GM21529 (cell line): ENCODE results near the gene SIL1.

Experiments used
- ATAC-seq: cut with Tn5 transposase; IDR thresholded peaks from one replicate; pipeline ENCODE4 v1.9.1; 2021; ENCODE audit not compliant: unreplicated experiment

SIL1 gene

GRCh38 chr5:138947780-138948179 is 250.4 kb downstream of the SIL1 start:
- no peak for ATAC-seq

DNA sequence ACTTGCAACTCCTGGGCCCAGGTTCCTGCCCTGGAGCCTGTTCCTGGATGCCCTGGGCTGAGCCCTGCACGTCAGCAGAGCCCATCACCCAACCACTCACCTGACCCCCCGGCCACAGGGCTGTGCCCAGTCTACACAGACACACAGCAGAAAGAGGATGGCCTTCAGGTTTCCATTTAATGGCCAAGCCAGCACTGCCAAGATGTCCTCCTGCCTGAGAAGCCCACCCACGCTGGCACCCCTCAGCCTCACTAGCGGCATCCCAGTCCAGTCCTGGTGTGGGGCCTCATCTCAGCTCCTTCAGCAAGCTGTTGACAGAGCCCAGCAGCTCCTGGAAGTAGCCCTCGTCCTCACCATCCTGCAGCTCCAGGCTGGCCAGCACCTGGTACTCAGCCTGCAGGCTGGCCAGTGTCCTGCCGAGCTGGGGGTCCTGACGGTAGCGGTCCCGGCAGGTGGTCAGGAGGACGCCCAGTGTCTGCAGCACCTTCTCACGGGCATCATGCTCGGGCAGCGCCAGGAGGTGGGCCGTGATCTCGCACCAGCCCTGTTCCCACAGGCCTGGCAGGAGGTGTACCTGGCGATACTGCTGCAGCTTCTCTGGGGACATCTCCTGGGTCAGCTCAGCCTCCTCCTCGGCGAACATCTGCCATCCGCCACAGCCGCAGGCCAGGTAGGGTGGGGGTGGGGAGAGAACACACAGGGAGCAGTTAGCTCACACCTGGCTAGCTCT is 251.2 kb downstream of the SIL1 start:
- no peak for ATAC-seq

DNA sequence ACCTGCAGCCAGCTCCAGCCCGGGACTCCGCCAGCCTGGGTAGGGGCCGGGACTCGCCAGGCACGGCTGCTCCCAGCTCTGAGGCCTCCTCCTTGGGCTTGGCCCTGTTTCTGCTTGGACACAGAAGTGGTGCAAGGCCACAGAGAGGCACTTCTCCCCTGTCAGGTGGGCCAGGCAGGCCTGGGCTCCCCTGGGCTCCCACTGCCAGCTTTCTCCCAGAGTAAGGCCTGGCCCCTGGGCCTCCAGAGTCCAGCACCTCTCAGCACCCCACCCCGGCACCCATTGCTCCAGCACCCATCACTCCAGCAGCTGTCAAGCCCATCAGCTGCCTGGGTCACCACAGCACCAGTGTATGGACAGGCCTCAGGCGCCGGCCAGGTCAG is 251.9 kb downstream of the SIL1 start:
- ATAC-seq: no peak

DNA sequence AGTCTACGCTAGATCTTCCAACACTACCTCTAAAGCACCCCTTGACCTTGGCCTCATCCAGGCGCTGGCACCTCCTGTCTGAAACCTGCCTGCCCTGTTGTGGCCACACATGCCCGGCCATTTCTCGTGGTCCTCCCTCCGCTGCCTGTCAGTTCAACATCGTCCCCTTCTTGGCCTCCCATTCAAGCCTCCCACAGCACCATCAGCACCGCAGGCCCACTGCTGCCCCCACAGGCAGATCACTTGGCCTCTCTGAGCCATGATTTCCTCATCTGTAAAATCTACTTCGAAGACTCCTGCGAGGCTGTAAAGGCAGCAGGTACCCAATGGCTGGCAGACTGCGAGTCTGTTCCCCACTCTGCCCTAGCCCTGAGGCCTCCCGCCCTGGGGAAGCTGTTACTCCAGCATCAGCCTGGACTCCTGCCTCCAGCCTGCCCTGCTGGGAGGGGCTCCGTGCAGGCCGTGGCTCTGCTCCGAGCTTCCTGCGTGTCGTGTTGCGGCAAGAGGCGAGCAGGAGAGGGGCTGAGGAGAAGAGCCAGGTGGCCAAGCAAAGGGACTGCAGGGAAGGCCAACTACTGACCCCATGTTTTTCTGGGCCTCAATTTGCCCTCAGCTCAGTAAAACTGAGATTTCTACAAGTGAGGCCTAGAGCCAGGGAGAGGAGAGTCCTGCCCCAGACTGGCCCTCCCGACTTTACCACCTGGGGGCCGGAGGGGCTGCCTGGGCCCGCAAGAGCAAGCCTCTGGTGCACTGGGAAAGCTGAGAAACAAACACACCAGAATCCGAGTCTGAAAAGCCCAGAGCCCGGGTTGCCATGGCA is 252.5 kb downstream of the SIL1 start:
- no peak for ATAC-seq

DNA sequence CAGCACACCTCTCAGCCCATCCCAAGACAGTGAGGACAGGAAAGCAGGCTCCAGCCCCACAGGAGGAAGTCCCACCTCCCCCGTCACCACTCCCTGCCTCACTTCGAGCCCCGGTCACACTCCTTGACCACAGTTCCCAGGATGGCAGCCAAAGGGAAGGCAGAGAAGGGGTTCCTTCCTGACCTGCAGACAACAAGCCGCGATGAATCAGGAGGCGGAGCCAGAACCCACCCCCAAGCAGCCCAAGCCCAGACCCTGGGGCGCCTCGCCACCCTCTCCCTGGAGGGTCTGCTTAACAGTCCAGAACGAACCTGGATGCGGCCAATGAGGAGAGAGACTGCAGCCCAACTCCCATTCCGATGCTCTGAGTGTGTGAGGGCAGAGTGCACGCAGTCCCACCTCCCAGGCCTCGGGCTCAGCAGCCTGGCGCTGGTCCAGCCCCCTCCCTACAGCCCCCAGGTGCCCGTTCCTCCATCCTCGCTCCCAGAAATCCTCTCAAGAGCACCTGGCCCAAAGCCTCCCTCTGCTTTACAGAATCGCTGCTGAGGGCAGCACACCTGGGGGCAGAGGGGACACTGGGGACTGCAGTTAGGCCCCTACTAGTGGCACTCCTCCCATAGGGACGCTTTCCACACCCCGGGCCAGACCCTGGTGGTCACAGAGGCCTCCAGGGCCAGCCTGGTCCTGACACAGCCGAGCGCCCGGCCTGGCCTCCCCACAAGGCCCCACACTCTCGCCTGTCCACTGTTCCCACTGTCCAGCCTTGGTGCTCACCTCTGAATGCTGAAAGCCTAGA is 253.4 kb downstream of the SIL1 start:
- ATAC-seq: no peak

DNA sequence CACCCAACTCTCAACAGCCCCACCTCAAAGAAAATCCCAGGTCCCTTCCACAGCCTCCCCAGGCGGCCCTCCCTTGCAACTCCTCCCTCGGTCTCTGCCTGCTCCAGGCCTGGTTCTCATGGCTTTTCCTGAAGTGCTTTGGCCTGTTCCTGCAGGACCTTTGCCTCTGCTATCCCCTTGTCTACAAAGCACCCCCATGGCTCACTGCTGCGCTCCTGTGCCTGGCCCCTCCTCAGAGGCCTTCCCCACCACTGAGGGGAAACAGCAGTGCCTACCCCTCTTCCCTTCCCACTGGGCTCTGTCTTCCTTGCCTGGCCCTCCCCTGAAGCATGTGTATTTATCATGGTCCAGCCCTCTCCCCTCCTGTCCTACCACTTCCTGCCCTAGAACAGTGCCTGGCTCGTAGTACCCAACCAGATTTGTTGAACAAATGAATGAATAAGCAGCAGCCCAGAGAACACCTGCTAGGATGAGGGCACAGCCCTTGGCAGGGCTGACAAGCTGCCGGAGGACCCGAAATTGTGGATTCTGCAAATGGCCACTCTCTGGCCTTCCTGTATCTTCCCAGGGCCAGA is 254.5 kb downstream of the SIL1 start:
- ATAC-seq: no peak

DNA sequence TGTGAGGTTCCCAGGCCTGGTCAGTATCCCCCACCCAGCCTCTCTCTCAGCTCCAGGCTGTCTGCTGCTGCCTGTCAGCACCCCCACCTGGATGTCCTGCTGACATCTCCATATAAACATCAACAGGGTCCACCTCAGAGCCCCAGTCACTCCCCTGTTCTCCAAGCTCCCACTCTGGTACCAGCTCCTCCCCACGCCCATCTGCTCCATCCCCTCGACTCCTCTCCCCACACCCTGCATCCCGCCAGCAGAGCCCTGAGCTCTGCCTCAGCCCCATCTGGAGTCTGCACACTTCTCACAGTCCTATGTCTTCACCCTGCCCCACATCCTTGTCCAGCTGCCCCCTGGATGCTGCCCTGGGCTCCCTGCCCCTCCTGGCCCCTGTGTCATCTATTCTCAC is 255.3 kb downstream of the SIL1 start:
- ATAC-seq: no peak

- no peak for ATAC-seq
These were observed 256.1 kb downstream of the SIL1 start for GRCh38 chr5:138942066-138942465.

GRCh38 chr5:138938526-138938925 is 259.6 kb downstream of the SIL1 start:
- no peak for ATAC-seq

DNA sequence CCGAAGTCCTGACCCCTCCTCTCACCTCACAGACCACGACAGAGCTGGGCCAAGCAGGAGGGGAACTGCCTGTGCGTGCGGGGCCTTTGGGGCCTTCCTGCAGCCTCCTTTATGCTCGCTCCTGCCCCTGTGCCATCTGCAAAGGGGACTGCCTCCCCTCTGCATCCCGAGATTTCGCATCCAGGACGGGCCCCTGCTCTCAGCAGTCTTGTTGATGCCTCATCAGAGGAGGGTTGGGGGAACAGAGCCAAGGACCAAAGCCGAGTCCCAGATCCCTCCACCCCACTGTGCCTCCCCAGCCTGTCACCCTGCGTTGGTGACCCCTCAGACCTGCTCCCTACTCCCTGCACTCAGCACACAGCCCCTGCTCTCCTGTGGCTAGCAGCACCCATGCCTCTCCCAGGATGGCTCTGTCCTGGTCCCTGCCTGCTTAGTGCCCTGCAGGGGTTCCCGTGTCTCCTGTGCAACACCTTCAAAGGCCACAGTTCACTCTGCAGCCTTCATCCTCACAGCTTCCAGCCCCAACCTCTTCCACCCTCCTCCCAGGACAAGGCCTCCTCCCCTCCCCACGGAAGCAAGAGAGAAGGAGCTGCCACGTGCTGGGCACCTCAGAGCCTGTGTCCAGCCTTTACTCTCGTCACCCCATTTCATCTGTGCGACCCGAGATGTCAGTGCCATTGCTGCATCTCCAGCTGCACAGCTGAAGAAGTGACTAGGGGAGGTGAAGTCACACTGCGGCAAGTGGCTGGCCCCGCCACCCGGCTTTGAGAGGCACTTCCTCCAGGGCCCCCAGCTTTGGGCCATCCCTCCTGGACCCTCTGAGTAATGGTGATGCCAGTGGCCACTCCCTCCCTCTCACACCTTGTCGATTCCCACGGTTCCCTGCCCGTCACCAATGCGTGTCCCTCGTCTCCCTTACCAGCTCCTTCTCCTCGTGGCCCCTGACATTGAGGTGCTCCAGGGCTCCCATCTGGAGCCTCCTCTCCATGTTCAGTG is 260.5 kb downstream of the SIL1 start:
- no peak for ATAC-seq

- ATAC-seq: no peak
These were observed 261.2 kb downstream of the SIL1 start for GRCh38 chr5:138936968-138937345.

GRCh38 chr5:138936225-138936967 is 261.8 kb downstream of the SIL1 start:
- ATAC-seq: no peak

DNA sequence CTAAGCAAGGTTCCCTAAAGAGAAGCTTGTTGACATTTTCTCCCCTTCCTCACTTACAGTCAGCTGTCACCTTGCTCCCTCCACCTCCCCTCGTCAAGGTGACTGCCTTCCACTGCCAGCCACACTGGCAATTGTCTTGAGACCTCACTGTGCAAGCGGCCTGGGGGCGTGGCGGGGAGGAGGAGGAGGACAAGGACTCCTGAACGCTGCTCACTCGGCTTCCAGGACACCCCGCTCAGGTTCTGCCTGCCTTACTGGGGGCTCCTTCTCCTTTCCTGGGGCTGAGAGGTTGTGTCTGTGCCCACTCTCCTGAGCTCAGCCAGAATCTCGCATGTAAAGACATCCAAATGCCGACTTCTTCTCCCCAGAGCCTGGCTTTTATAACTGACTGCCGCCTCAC is 262.7 kb downstream of the SIL1 start:
- no peak for ATAC-seq

DNA sequence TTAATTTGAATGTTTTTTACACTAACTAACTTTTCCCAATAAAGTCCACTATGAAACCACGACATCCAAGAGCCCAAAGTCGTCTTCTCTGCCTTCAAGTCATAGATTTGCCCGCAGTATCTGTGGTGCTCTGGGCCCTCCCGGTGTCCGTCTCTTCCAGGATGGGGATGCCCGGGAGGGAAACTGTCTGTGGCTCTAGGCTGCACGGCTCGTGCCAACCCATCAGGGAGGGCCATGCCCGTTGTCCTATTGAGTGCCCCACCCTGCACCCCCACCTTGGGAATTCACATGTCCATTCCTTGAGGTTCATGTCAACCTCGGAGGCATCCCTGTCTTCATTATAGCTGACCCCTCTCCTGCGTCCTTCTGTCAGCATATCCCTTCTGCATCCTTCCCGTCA is 263.2 kb downstream of the SIL1 start:
- ATAC-seq: no peak

DNA sequence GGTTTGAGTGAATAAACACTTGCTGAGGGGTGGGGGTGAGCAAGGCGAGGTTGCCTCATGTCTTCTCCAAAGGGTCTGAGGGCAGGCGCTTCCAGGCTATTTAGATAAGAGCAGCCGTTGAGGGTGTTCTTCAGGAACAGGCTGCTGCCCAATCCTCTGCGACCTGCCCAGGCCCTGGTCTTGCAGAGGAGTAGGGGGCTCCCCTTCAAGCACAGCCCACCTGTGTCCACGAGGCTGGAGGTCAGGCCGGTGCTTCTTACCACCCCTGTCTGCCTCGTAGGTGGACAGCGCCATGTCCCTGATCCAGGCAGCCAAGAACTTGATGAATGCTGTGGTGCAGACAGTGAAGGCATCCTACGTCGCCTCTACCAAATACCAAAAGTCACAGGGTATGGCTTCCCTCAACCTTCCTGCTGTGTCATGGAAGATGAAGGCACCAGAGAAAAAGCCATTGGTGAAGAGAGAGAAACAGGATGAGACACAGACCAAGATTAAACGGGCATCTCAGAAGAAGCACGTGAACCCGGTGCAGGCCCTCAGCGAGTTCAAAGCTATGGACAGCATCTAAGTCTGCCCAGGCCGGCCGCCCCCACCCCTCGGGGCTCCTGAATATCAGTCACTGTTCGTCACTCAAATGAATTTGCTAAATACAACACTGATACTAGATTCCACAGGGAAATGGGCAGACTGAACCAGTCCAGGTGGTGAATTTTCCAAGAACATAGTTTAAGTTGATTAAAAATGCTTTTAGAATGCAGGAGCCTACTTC is 264.5 kb downstream of the SIL1 start:
- no peak for ATAC-seq

DNA sequence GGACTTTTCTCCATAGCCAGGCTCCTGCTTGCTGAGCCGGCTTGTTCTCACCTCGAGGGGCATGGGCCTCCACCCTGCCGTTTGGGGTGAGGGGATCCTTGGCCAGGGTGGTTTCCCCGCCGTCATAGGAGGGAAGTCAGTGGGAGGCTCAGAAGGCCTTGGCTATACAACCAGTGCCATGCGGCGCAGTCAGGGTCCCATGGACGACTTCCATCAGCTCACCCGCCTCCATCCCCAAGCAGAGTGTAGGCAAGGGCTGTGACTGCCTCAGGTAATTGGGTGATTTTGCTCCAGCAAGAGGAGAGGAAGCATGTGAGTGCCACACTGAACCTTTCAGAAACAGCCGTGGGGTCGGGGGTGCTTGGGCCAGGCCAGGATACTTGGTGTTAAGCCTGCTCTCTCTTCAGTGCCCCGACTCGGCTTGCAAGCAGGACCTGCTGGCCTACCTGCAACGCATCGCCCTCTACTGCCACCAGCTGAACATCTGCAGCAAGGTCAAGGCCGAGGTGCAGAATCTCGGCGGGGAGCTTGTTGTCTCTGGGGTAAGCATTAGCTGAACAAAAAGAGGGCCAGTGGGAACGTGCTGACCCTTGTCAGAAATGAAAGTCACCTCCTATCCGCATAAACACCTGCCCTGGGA is 265.9 kb downstream of the SIL1 start:
- no peak for ATAC-seq

DNA sequence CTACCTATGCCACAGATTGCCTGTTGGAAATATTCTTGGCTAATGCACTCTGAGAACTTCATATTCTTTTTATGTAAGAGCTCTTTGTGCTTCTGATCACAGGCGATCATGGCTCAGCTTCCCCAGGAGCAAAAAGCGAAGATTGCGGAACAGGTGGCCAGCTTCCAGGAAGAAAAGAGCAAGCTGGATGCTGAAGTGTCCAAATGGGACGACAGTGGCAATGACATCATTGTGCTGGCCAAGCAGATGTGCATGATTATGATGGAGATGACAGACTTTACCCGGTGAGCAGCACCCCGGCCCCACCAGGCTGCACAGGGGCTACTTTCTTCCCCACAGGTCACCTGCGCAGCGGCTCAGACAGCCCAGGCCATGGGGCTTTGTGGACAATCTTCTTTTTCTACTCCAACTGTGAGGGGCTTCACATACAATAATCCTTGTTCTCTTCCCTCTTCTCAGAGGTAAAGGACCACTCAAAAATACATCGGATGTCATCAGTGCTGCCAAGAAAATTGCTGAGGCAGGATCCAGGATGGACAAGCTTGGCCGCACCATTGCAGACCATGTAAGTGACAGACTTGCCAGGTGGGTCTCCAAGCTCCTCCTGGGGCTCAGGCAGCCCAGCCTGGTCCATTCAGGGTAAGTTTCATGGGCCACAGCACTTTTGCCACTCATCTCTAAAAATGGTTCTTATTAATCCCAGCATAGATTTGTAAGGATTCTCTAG is 267.6 kb downstream of the SIL1 start:
- ATAC-seq: no peak

DNA sequence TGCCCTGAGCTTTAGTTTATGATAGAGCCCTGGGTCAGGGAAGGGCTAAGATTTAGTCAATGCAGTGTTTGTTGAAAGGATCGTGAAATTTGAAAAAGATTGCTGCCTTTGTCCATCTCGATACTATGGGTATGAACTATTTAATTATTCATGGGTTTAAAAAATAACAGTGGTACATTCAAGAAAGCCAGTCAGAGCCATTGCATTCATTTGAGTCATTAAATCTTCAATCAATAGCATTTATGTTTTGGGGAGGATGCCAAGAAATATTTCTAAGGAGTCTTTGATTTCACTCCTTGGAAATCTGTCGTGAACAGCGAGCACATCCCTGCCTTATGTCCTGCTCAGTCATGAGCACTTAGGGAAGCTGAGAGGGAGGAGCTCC is 268.6 kb downstream of the SIL1 start:
- ATAC-seq: no peak
